GM12878 (cell line): ENCODE data around the gene LY6G5C. TPM values are rescaled to one million over a fixed set of nuclear protein-coding genes. Genes with fewer than 3 reads are reported as not detected.

Experiments
- ATAC-seq: fragments of 200-7000 bp; cut with Tn5 transposase; 3 replicates; pipeline ENCODE4 v1.9.1; 2020; ENCODE audit warnings: mild to moderate bottlenecking, moderate library complexity
- BruUV-seq: library from RNA; stranded (reverse); fragments of 400-500 nt; replicated peaks from 2 replicates; lab custom pipeline; 2021; lab: Mats Ljungman, UMichigan
- CTCF ChIA-PET: fragments of 300-600 bp; sonication (Branson Sonifier 250); formaldehyde crosslinking; extraction: SDS; loops from one replicate; lab custom pipeline; 2021; ENCODE audit warnings: inconsistent platforms; lab: Yijun Ruan, JAX
- POLR2A ChIA-PET: fragments of 350-600 bp; formaldehyde crosslinking; extraction: SDS; loops from one replicate; lab custom pipeline; 2021; ENCODE audit warnings: inconsistent platforms; lab: Charles Lee
- RAD21 ChIA-PET: fragments of 300-600 bp; sonication (Branson Sonifier 250); formaldehyde crosslinking; loops from one replicate; lab custom pipeline; 2023; ENCODE audit warnings: antibody characterized with exemption; ENCODE audit not compliant: unreplicated experiment; lab: Charles Lee
- SMC1A ChIA-PET: fragments of 300-600 bp; sonication (Branson Sonifier 250); formaldehyde crosslinking; loops from one replicate; lab custom pipeline; 2023; ENCODE audit not compliant: unreplicated experiment, uncharacterized antibody; lab: Charles Lee
- DNase-seq: peaks from one replicate; pipeline ENCODE4 v3.0.0-alpha.2; 2011; ENCODE audit warnings: low read depth, low spot score
- FAIRE-seq: peaks from 3 replicates; lab custom pipeline; 2011; peaks lifted over from hg19 to GRCh38; lab: Jason Lieb, UNC
- H2AFZ ChIP-seq: 2 replicates; pipeline ENCODE4 v1.6.0; 2011; ENCODE audit warnings: low read depth, low read length, control low read depth; ENCODE audit not compliant: control insufficient read depth
- H3K27ac ChIP-seq: 2 replicates; pipeline ENCODE4 v1.5.1; 2011; ENCODE audit warnings: control low read depth; ENCODE audit not compliant: control insufficient read depth, insufficient read depth
- H3K27me3 ChIP-seq, 2 experiments: replicated peaks in 1 of 2; 2 replicates each; pipeline versions ENCODE4 v1.6.0 to v1.6.1; 2011; ENCODE audit warnings: low read length in 1 of 2; ENCODE audit not compliant: control insufficient read depth in 2 of 2, insufficient read depth in 2 of 2
- H3K36me3 ChIP-seq, 2 experiments: 2 replicates each; pipeline ENCODE4 v1.5.1; 2011; ENCODE audit warnings: low read length in 1 of 2; ENCODE audit not compliant: control insufficient read depth in 2 of 2, insufficient read depth in 2 of 2
- H3K4me1 ChIP-seq: 2 replicates; pipeline ENCODE4 v1.6.1; 2011; ENCODE audit warnings: mild to moderate bottlenecking, low read length, moderate library complexity, mixed read lengths; ENCODE audit not compliant: control insufficient read depth, insufficient read depth
- H3K4me2 ChIP-seq: 2 replicates; pipeline ENCODE4 v1.6.0; 2011; ENCODE audit warnings: control low read depth; ENCODE audit not compliant: control insufficient read depth, insufficient read depth
- H3K4me3 ChIP-seq: fragments of 200-600 bp; sonication (generic); 2 replicates; pipeline ENCODE4 v1.5.1; 2016
- H3K79me2 ChIP-seq: 2 replicates; pipeline ENCODE4 v1.6.0; 2011; ENCODE audit warnings: low read length; ENCODE audit not compliant: control insufficient read depth, insufficient read depth
- H3K9ac ChIP-seq: 2 replicates; pipeline ENCODE4 v1.8.0; 2011; ENCODE audit warnings: low read length, control low read depth, mixed read lengths; ENCODE audit not compliant: control insufficient read depth, insufficient read depth
- H3K9me3 ChIP-seq: replicated peaks from 3 replicates; pipeline ENCODE4 v1.5.1; 2011; ENCODE audit warnings: mild to moderate bottlenecking, low read length; ENCODE audit not compliant: control insufficient read depth, insufficient read depth
- H4K20me1 ChIP-seq: 2 replicates; pipeline ENCODE4 v1.6.0; 2011; ENCODE audit not compliant: control insufficient read depth, insufficient read depth
- ATF7 ChIP-seq: fragments of 450-650 bp; IDR thresholded peaks from 2 replicates; pipeline ENCODE4 v1.6.1; 2016; ENCODE audit warnings: low read depth, mild to moderate bottlenecking
- CBX3 ChIP-seq: fragments of 200-600 bp; sonication (generic); IDR thresholded peaks from 2 replicates; pipeline ENCODE4 v1.6.1; 2016; ENCODE audit warnings: low read depth, borderline replicate concordance
- CREM ChIP-seq: IDR thresholded peaks from 2 replicates; pipeline ENCODE4 v1.6.1; 2014; ENCODE audit warnings: antibody characterized with exemption, low read depth
- E2F4 ChIP-seq: IDR thresholded peaks from 2 replicates; pipeline ENCODE4 v1.6.1; 2012; ENCODE audit warnings: low read depth, low read length, improper control_type of control experiment
- EP300 ChIP-seq, 2 experiments: fragments of 150-350 bp in 1 of 2; IDR thresholded peaks; 2 replicates each; pipeline ENCODE4 v1.6.1; 2011 to 2012; ENCODE audit warnings: low read depth in 2 of 2, low read length in 2 of 2, borderline replicate concordance in 1 of 2, improper control_type of control experiment in 1 of 2, inconsistent platforms in 1 of 2; ENCODE audit not compliant: control insufficient read depth in 1 of 2
- HDGF ChIP-seq: fragments of 450-650 bp; IDR thresholded peaks from 2 replicates; pipeline ENCODE4 v1.6.1; 2016; ENCODE audit warnings: antibody characterized with exemption
- KDM1A ChIP-seq: fragments of 200-600 bp; sonication (generic); IDR thresholded peaks from 2 replicates; pipeline ENCODE4 v1.6.1; 2016; ENCODE audit warnings: borderline replicate concordance
- MLLT1 ChIP-seq: fragments of 450-650 bp; IDR thresholded peaks from 2 replicates; pipeline ENCODE4 v1.6.1; 2016; ENCODE audit warnings: mild to moderate bottlenecking
- NKRF ChIP-seq: fragments of 450-650 bp; conservative IDR thresholded peaks from 2 replicates; pipeline ENCODE4 v1.6.1; 2017; ENCODE audit warnings: mild to moderate bottlenecking, moderate library complexity
- PAX8 ChIP-seq: fragments of 450-650 bp; IDR thresholded peaks from 2 replicates; pipeline ENCODE4 v1.6.1; 2017; ENCODE audit warnings: mild to moderate bottlenecking, moderate library complexity
- SMARCA5 ChIP-seq: fragments of 450-650 bp; IDR thresholded peaks from 2 replicates; pipeline ENCODE4 v1.6.1; 2017; ENCODE audit warnings: mild to moderate bottlenecking
- SREBF2 ChIP-seq: IDR thresholded peaks from 2 replicates; pipeline ENCODE4 v1.6.1; 2012; ENCODE audit warnings: mild to moderate bottlenecking, low read length
- TCF12 ChIP-seq: IDR thresholded peaks from 2 replicates; pipeline ENCODE4 v1.6.1; 2011; ENCODE audit warnings: low read depth, mild to moderate bottlenecking, low read length
- TCF7 ChIP-seq: IDR thresholded peaks from 2 replicates; pipeline ENCODE4 v1.6.1; 2014; ENCODE audit warnings: antibody characterized with exemption, borderline replicate concordance
- USF2 ChIP-seq: IDR thresholded peaks from 2 replicates; pipeline ENCODE4 v1.6.1; 2011; ENCODE audit warnings: low read depth, low read length, improper control_type of control experiment, borderline replicate concordance
- ZBTB11 ChIP-seq: fragments of 450-650 bp; formaldehyde crosslinking; IDR thresholded peaks from 2 replicates; pipeline ENCODE4 v1.5.0; 2022; ENCODE audit warnings: mild to moderate bottlenecking, missing genetic modification characterization
- WGBS: methylation state at CpG from one replicate; pipeline ENCODE4 v1.1.6; 2016; ENCODE audit warnings: low lambda C conversion rate; ENCODE audit not compliant: insufficient replicate concordance, insufficient coverage; ENCODE audit errors: missing lambda C conversion rate; 5-methylcytosine and 5-hydroxymethylcytosine counted together
- in situ Hi-C: fragments of 300-500 bp; cut with MboI; formaldehyde crosslinking; loops from 9 replicates; pipeline ENCODE4 v1.14.3; 2018; ENCODE audit warnings: mixed read lengths
- intact Hi-C: fragments of 100-400 bp; cut with micrococcal nuclease; formaldehyde crosslinking; loops from one replicate; pipeline ENCODE4 v1.14.2; 2022; ENCODE audit not compliant: unreplicated experiment
- polyA plus RNA-seq, 11 experiments: library from polyadenylated mRNA; depleted of rRNA in 4 of 11; unstranded in 6 of 11; stranded (reverse) in 5 of 11; fragments of >200 nt; fragmentation: Nextera tagmentation in 4 of 11; fragmentation: Illumina TruSeq in 1 of 11; extraction: Ambion mirVana in 4 of 11; extraction: Trizol in 1 of 11; gene quantifications; 1 replicate in 1 of 11; 2 replicates in 10 of 11; pipeline versions ENCODE4 v1.2.1 to v1.2.3, GENCODE V29; 2011 to 2016; ENCODE audit warnings: inconsistent platforms in 2 of 11, missing spikeins in 2 of 11, low read depth in 1 of 11
- total RNA-seq, 4 experiments: library from RNA; depleted of rRNA in 3 of 4; stranded (reverse); fragments of >200 nt in 3 of 4; fragmentation: Illumina TruSeq in 1 of 4; extraction: Trizol in 1 of 4; gene quantifications; 2 replicates each; pipeline versions ENCODE4 v1.2.1 to v1.2.3, GENCODE V29; 2013 to 2021

LY6G5C gene
- total and polyA plus RNA-seq, 10 of the 15 experiments (the other 5 are each of a cell fraction or from before 2014, with no cell fraction given), result 0.76 to 6.1 (median 1.7) TPM

- BruUV-seq, result no TSS peak
- Histone ChIP-seq H3K4me2 (no peak overlapping the region), H3K9ac (no peak overlapping the region), H3K9me3 (no peaks in the 10 kb centered on the region), H2AFZ (no peak overlapping the region), H4K20me1 (no peaks in the 10 kb centered on the region), H3K4me1 (no peaks in the 10 kb centered on the region), H3K27me3 (no peaks in the 10 kb centered on the region), H3K36me3 (peaks cover 17 to 40% of the 10 kb centered on the region in 2 experiments), H3K79me2 (no peaks in the 10 kb centered on the region), H3K27ac (no peak overlapping the region), H3K4me3 (no peak overlapping the region)
- ChIA-PET POLR2A (interaction anchor here (1.1 to 2.2 kb wide), 2 partner anchors 46 to 140 kb away, joined by 5 to 11 read pairs; no protein-coding TSS in a partner anchor), RAD21 (no interaction called here), SMC1A (no interaction called here), CTCF (interaction anchor here (0.7 kb wide), 1 partner anchor 46 kb away, joined by 3 read pairs; no protein-coding TSS in a partner anchor)
- intact Hi-C loops (no loop called here), in situ Hi-C loops (no loop called here)
- FAIRE-seq, result no peak
- 92% methylated on average over 4 of the region's 4 CpGs for WGBS
- no peak for ATAC-seq
- no peak for DNase-seq
- TF ChIP-seq TCF7, result no peak
- no peak for TF ChIP-seq MLLT1
- no peak for TF ChIP-seq TCF12
- TF ChIP-seq CBX3, result no peak
- no peak for TF ChIP-seq PAX8
- no peak for TF ChIP-seq EP300 (IDR thresholded peaks at IDR 0.05; ENCODE audit: borderline replicate concordance in 1 of 2, control insufficient read depth in 1 of 2, low read depth in 2 of 2, low read length in 2 of 2)
- TF ChIP-seq HDGF, result no peak
- TF ChIP-seq USF2, result no peak
- TF ChIP-seq CREM, result no peak
- TF ChIP-seq SMARCA5, result no peak
- no peak for TF ChIP-seq E2F4
- TF ChIP-seq NKRF, result no peak
- no peak for TF ChIP-seq ZBTB11 (CRISPR knock-in tag)
- TF ChIP-seq SREBF2, result no peak
- TF ChIP-seq KDM1A, result no peak
- TF ChIP-seq ATF7, result no peak
These were observed 11.5 kb upstream of the LY6G5C start for GRCh38 chr6:31692353-31692752.
